RWPE2 (cell line): ENCODE measurements around the gene PSAP.

Experiments used
- ATAC-seq: fragments of 200-7000 bp; cut with Tn5 transposase; 3 replicates; pipeline ENCODE4 v1.9.1; 2021; ENCODE audit warnings: low read depth
- DNase-seq: peaks from one replicate; pipeline ENCODE4 v3.0.0-alpha.2; 2020; ENCODE audit warnings: low spot score
- H3K27ac ChIP-seq: fragments of 450-650 bp; 2 replicates; pipeline ENCODE4 v1.5.1; 2017; ENCODE audit warnings: mild to moderate bottlenecking; ENCODE audit not compliant: poor library complexity, severe bottlenecking
- H3K27me3 ChIP-seq: fragments of 250-450 bp; sonication (Bioruptor Pico); 2 replicates; pipeline ENCODE4 v1.5.1; 2021; ENCODE audit warnings: mild to moderate bottlenecking, moderate library complexity; ENCODE audit not compliant: insufficient read depth, poor library complexity, severe bottlenecking
- H3K36me3 ChIP-seq: fragments of 250-450 bp; sonication (Bioruptor Pico); 2 replicates; pipeline ENCODE4 v1.5.1; 2020; ENCODE audit warnings: low read depth, mild to moderate bottlenecking, moderate library complexity
- H3K4me1 ChIP-seq: fragments of 250-450 bp; sonication (Bioruptor Pico); 2 replicates; pipeline ENCODE4 v1.5.1; 2021; ENCODE audit warnings: mild to moderate bottlenecking, moderate library complexity; ENCODE audit not compliant: insufficient read depth, poor library complexity, severe bottlenecking
- H3K4me3 ChIP-seq: fragments of 250-450 bp; sonication (Bioruptor Pico); 2 replicates; pipeline ENCODE4 v1.5.1; 2021; ENCODE audit warnings: mild to moderate bottlenecking, moderate library complexity; ENCODE audit not compliant: severe bottlenecking
- H3K9me3 ChIP-seq: fragments of 250-450 bp; sonication (Bioruptor Pico); 2 replicates; pipeline ENCODE4 v1.5.1; 2021; ENCODE audit warnings: mild to moderate bottlenecking, moderate library complexity; ENCODE audit not compliant: severe bottlenecking
- CTCF ChIP-seq: fragments of 450-650 bp; IDR thresholded peaks from one replicate; pipeline ENCODE4 v1.5.1; 2017; ENCODE audit warnings: mild to moderate bottlenecking, moderate library complexity; ENCODE audit not compliant: poor library complexity, severe bottlenecking

The PSAP gene

GRCh38 chr10:71846816-71847215, 4.2 kb downstream of the PSAP start:
- ATAC-seq = no peak
- TF ChIP-seq CTCF = no peak
- DNase-seq = no peak
- Histone ChIP-seq H3K27me3 (no peaks in the 10 kb centered on the region), H3K27ac (no peak overlapping the region), H3K4me3 (no peak overlapping the region), H3K4me1 (peaks cover 18% of the 10 kb centered on the region), H3K9me3 (no peaks in the 10 kb centered on the region), H3K36me3 (0 out of 2 replicates have a peak, but pooled peaks cover 3% of the 10 kb centered on the region)

- no peak for TF ChIP-seq CTCF
- no peak for DNase-seq
- no peaks in the 10 kb centered on the region for H3K27me3 ChIP-seq
- ATAC-seq = no peak
- peaks cover 15% of the 10 kb centered on the region for H3K4me1 ChIP-seq
- no peaks in the 10 kb centered on the region for H3K9me3 ChIP-seq
- H3K27ac ChIP-seq = no peak overlapping the region
- 0 out of 2 replicates have a peak, but pooled peaks cover 3% of the 10 kb centered on the region for H3K36me3 ChIP-seq
- no peak overlapping the region for H3K4me3 ChIP-seq
Measured at GRCh38 chr10:71845410-71846405, 5.3 kb downstream of the PSAP start.

DNA sequence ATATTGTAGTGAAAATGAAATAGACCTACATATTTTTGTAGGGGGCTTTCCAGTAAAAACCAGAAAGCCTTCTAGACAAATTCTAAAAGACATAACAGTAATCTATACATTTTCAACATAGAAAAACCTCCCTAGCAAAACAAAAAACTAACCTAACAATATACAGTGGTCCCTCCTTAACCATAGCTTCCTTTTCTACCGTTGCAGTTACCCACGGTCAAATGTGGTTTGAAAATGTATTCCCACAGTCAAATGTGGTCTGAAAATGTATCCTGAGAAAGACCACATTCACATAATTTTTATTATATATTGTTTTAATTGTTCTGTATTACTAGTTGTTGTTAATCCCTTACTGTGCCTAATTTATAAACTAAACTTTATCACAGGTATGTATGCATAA, 6.4 kb downstream of the PSAP start:
- Histone ChIP-seq H3K9me3 (no peaks in the 10 kb centered on the region), H3K27me3 (no peaks in the 10 kb centered on the region), H3K36me3 (0 out of 2 replicates have a peak, but pooled peaks cover 3% of the 10 kb centered on the region), H3K4me1 (peaks cover 23% of the 10 kb centered on the region), H3K27ac (no peak overlapping the region), H3K4me3 (no peak overlapping the region)
- no peak for ATAC-seq
- DNase-seq = no peak
- TF ChIP-seq CTCF = no peak

DNA sequence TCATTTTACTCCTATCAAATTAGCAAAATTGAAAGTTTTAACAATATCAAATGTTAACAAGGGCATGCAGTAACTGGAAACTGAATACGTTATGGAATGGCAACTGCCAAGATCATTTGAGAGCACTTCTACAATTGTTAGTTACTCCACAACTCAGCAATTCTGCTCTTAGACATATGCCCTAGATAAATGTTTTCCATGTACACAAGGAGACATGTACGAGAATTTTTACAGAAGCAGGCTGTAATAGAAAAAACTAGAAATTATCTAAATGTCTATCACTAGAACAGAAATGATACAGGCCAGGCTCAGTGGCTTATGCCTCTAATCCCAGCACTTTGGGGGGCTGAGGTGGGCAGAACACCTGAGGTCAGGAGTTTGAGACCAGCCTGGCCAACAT, 7.0 kb downstream of the PSAP start:
- no peak for TF ChIP-seq CTCF
- Histone ChIP-seq H3K4me1 (peaks cover 22% of the 10 kb centered on the region), H3K4me3 (no peak overlapping the region), H3K36me3 (0 out of 2 replicates have a peak, but pooled peaks cover 3% of the 10 kb centered on the region), H3K27me3 (no peaks in the 10 kb centered on the region), H3K9me3 (no peaks in the 10 kb centered on the region), H3K27ac (no peak overlapping the region)
- no peak for ATAC-seq
- no peak for DNase-seq
